IPS-NIHi7 (cell line): ENCODE measurements around the gene CNTROB.
"Not testable (repeated sequence)": the region's sequence is repeated elsewhere in the genome, so short reads cannot be mapped to it uniquely, and the experiment has no call there.

ENCODE experiments used
- DNase-seq: peaks from one replicate; pipeline ENCODE4 v3.0.0; 2012; ENCODE audit warnings: mixed read lengths; ENCODE audit errors: extremely low spot score

CNTROB gene

GRCh38 chr17:7944326-7944725 lies 12.3 kb downstream of the CNTROB start:
- no peak for DNase-seq

GRCh38 chr17:7945651-7946050 lies 13.6 kb downstream of the CNTROB start:
- DNase-seq = no peak

- no peak for DNase-seq
Observed at GRCh38 chr17:7946441-7946840, 14.4 kb downstream of the CNTROB start.

- DNase-seq = no peak
Observed at GRCh38 chr17:7947651-7948050, 15.6 kb downstream of the CNTROB start.

GRCh38 chr17:7950578-7950977 lies 18.6 kb downstream of the CNTROB start:
- no peak for DNase-seq

GRCh38 chr17:7951143-7951792 lies 19.3 kb downstream of the CNTROB start:
- DNase-seq = no peak

GRCh38 chr17:7953266-7953665 lies 21.3 kb downstream of the CNTROB start:
- DNase-seq = not testable (repeated sequence)

GRCh38 chr17:7955414-7956227 lies 23.6 kb downstream of the CNTROB start:
- no peak for DNase-seq

GRCh38 chr17:7956228-7956965 lies 24.4 kb downstream of the CNTROB start:
- no peak for DNase-seq

- DNase-seq = no peak
Observed at GRCh38 chr17:7959503-7960253, 27.7 kb downstream of the CNTROB start.

- no peak for DNase-seq
Observed at GRCh38 chr17:7961421-7961820, 29.4 kb downstream of the CNTROB start.

- DNase-seq = no peak
Observed at GRCh38 chr17:7967751-7968150, 35.7 kb downstream of the CNTROB start.

- DNase-seq = no peak
Observed at GRCh38 chr17:7969433-7969832, 37.4 kb downstream of the CNTROB start.

GRCh38 chr17:7971651-7972050 lies 39.6 kb downstream of the CNTROB start:
- no peak for DNase-seq

- no peak for DNase-seq
Observed at GRCh38 chr17:7972131-7972785, 40.3 kb downstream of the CNTROB start.

GRCh38 chr17:7974638-7975131 lies 42.7 kb downstream of the CNTROB start:
- DNase-seq = no peak

- no peak for DNase-seq
Observed at GRCh38 chr17:7977039-7977438, 45.0 kb downstream of the CNTROB start.

- DNase-seq = no peak
Observed at GRCh38 chr17:7977805-7978204, 45.8 kb downstream of the CNTROB start.

GRCh38 chr17:7982173-7982572 lies 50.2 kb downstream of the CNTROB start:
- no peak for DNase-seq

- DNase-seq = peak; percentile 19
Observed at GRCh38 chr17:7982666-7983065, 50.7 kb downstream of the CNTROB start.

- no peak for DNase-seq
Observed at GRCh38 chr17:7984904-7985303, 52.9 kb downstream of the CNTROB start.
